IPS-NIHi7 (cell line): ENCODE measurements around the gene PTPRO.

Experiments used
- DNase-seq: peaks from one replicate; pipeline ENCODE4 v3.0.0; 2012; ENCODE audit warnings: mixed read lengths; ENCODE audit errors: extremely low spot score

PTPRO gene

DNA sequence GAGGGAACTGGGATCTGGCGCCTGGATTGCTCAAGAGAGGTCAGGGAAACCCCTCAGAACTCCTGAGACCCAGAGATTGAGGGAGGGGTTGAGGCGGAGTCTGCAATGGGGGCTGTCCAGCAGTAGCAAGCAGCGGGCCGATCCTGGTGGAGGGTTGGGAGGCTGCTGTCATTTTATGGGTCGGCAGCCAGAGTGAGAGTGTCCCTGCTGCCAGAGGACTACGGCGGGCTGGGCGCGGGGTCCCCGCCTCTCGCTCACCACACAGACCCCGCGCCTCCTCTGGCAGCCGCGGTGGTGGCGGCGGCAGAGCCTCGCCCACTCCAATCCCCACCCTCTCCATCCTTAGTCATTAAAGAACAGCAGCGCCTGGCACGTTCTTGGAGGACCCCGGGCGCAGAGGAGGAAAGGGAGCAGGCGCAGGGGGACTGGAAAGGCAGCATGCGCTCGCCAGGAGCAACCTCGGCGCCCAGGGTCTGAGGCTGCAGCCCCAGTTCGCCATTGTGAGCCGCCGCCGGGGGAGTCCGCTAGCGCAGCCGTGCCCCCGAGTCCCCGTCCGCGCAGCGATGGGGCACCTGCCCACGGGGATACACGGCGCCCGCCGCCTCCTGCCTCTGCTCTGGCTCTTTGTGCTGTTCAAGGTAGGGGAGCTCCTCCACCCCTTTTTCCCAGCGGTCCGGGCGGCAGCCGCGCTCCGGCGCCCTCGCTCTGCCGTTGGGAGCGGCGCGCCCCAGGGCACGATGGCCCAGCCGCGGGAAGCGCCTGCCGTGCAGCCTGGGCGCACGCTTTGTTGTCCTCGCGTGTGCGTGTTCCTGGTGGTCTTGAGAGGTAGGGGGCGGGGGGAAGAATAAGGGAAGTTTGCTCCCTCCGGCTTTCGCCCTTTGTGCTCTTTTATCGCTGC lies at the start of gene PTPRO:
PTPRO (plus strand) TSS at position 345 of the 898 bp plus-strand sequence.
- DNase-seq: peak; percentile 63

- no peak for DNase-seq
Observed at GRCh38 chr12:15273896-15274295, 48.4 kb upstream of the PTPRO start.

DNA sequence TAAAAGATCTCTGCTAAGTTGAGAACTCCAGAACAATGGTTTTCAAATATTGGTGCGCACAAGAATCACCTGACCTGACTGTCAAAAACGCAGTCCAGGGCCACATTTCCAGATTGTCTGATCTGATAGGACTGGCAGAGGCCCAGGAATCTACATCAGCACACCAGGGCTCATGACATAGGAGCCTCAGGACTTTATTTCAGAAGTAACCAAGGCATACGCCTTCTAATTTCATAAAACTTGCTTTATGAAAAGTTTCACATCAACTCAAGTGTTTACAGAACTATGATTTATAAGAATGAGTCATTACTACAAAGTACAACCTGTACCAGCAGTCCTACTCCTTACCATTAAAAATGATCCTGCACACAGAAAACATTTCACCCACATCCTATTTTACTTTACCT lies 47.7 kb upstream of the PTPRO start:
- no peak for DNase-seq

- peak; percentile 63 for DNase-seq
Observed at GRCh38 chr12:15276088-15276698, 46.1 kb upstream of the PTPRO start.

GRCh38 chr12:15278816-15279658 lies 43.3 kb upstream of the PTPRO start:
- DNase-seq: no peak

- DNase-seq: no peak
Observed at GRCh38 chr12:15280930-15281329, 41.4 kb upstream of the PTPRO start.

GRCh38 chr12:15289192-15289591 lies 33.1 kb upstream of the PTPRO start:
- DNase-seq: no peak

GRCh38 chr12:15293731-15294130 lies 28.6 kb upstream of the PTPRO start:
- DNase-seq: no peak

DNA sequence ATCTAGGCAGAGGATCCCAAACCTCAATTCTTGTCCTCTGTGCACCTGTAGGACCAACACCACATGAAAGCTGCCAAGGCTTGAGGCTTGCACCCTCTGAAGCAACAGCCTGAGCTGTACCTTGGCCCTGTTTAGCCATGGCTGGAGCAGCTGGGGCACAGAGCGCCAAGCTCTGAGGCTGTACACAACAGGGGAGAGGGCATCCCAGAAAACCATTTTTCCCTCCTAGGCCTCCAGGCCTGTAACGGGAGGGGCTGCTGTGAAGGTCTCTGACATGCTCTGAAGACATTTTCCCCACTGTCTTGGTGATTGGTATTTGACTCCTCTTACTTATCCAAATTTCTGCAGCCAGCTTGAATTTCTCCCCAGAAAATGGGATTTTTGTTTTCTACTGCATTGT lies 22.4 kb upstream of the PTPRO start:
- DNase-seq: no peak

GRCh38 chr12:15304296-15304695 lies 18.0 kb upstream of the PTPRO start:
- DNase-seq: no peak

DNA sequence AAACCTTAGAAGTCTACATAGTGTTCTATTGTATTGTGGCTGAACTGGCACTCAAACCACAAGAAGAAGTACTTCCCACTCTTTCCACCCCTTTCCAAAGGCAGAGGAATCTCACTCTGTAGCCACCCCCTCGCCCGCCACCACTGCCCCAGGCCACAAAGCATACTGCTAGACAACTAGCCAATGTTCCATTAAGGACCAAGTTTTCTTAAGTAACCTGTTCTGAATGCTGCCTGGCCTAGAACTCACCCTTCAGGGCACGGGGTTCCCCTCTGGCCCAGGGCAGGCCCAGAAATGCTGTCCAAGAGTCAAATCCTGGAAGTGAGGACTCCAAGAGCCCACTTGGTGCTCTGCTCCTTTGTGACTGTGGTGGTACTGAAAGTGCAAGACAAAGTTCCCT lies 15.7 kb upstream of the PTPRO start:
- DNase-seq: no peak

- no peak for DNase-seq
Observed at GRCh38 chr12:15307079-15307478, 15.2 kb upstream of the PTPRO start.

DNA sequence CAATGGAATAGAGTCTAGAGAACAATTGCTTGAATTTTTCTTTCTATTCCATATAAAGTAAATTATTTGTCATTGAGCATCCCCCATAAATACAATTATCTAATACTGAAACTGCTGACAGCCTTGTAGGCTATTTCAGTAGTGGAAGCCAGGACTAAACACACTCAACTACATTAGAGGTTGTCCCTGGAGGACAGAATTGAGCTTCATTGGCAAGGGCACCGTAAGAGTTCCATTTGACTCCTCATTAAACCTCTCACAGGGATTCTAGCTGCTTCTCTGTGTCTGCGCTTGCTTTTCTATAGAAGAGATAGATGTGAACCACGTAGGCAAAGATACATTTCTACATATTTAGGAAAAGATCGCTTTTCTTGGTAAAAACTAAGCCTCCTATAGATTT lies 3.5 kb upstream of the PTPRO start:
- no peak for DNase-seq

- no peak for DNase-seq
Observed at GRCh38 chr12:15320881-15321280, 1.4 kb upstream of the PTPRO start.

- DNase-seq: peak; percentile 44
Observed at GRCh38 chr12:15323480-15323879, 1.2 kb downstream of the PTPRO start.

DNA sequence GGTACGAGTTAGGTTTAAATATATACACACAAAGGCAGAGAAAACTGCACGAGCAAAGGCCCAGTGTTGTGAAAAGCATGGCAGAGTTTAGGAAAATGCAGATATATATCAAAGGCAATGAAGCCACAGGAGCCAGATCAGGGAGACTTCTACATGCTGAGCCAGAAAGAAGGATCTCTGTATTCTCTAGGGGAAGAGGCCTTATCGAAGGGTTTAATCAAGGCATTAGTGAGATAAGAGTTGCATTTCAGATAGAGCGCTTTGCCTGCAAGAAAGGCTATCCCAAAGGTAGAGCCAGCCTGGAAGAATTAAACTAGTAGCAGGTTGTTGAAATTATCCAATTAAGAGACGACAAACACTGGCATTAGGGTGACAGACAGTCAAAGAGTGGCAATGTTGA lies 7.6 kb downstream of the PTPRO start:
- no peak for DNase-seq

GRCh38 chr12:15334225-15334624 lies 11.9 kb downstream of the PTPRO start:
- no peak for DNase-seq

- DNase-seq: no peak
Observed at GRCh38 chr12:15335959-15336358, 13.7 kb downstream of the PTPRO start.

- DNase-seq: no peak
Observed at GRCh38 chr12:15336768-15337553, 14.7 kb downstream of the PTPRO start.

DNA sequence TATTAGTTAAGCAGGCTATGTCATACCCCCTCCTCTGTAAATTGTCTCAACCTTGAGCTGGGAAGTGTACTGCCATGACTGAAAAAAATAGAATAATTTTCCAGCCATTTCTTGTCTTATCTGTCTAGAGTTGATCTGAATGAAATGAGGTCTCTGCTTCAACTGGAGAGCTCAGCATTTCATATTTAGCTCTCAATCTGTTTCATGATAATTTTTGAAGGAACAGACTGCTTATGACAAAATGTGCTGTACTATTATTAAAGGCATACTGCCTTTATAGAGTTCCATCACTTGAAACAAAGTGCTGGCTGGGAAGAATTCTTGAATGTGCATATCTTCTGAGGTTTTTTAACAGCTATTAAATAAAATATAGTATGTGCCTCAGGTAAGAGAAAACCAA lies 19.1 kb downstream of the PTPRO start:
- DNase-seq: no peak

DNA sequence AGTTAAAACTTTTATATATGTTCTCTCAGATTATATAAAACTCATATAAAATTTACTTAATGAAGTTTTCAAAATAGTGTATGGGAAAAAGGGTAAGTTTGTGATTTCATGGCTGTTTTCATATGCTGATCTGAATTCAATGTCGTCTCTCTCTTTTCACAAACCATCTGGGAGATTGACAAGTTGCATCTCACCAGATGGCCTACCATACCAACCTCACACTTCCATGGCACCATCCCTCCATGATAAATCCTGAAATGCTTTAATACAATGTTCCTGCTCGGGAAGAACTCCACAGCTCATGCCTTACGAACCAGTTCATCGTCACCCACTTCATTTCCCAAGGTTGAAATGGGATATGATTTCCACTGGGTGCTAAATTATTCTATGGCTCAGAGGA lies 22.3 kb downstream of the PTPRO start:
- DNase-seq: no peak

GRCh38 chr12:15346488-15346887 lies 24.2 kb downstream of the PTPRO start:
- no peak for DNase-seq
